ENCODE results near the gene OTX2.

OTX2 gene

DNA sequence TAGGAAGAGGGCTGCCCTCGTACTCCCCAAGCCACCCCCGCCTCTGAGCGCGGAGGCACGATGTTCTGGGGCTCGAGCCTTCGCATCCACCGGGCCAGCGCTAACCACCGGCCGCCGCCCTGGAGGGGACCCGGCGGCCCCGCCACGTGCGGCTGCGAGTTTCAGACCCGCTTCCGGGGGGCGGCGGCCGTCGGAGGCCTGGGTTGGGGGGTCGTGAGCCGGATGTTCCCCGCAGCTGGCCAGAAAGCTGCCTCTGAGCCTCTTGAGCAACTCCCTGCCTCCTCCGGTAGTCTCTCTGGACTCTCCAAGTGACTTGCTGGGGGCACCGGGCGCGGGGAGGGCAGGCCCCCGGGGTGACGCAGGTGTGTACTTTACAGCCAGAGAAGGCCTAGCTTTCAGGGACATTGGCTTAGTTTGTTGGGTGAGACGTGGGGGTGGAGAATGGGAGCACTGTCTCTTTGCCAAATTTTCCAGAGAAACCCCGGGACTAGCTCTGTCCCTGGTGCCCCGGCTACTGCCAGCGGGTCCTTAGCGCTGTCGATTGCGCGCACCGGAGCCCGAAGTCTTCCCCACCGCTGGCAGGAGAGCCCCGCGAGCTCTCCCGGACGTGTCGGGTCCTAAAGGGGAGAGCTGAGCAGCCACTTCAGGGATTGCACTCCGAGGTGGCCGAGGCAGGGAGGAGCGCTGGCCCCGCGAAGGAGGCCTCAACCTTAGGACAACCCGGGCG is 15.6 kb downstream of the OTX2 start:
- DNase-seq (ENCODE audit: low spot score) = no peak
- TF ChIP-seq, protein P1, sequence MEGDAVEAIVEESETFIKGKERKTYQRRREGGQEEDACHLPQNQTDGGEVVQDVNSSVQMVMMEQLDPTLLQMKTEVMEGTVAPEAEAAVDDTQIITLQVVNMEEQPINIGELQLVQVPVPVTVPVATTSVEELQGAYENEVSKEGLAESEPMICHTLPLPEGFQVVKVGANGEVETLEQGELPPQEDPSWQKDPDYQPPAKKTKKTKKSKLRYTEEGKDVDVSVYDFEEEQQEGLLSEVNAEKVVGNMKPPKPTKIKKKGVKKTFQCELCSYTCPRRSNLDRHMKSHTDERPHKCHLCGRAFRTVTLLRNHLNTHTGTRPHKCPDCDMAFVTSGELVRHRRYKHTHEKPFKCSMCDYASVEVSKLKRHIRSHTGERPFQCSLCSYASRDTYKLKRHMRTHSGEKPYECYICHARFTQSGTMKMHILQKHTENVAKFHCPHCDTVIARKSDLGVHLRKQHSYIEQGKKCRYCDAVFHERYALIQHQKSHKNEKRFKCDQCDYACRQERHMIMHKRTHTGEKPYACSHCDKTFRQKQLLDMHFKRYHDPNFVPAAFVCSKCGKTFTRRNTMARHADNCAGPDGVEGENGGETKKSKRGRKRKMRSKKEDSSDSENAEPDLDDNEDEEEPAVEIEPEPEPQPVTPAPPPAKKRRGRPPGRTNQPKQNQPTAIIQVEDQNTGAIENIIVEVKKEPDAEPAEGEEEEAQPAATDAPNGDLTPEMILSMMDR (IDR thresholded peaks at IDR 0.05; ENCODE audit: extremely low read depth, missing control alignments) = no peak

GRCh38 chr14:56794088-56794556 is 16.2 kb downstream of the OTX2 start:
- TF ChIP-seq, protein P1 (IDR thresholded peaks at IDR 0.05; ENCODE audit: extremely low read depth, missing control alignments) = no peak
- DNase-seq (ENCODE audit: low spot score) = no peak

DNA sequence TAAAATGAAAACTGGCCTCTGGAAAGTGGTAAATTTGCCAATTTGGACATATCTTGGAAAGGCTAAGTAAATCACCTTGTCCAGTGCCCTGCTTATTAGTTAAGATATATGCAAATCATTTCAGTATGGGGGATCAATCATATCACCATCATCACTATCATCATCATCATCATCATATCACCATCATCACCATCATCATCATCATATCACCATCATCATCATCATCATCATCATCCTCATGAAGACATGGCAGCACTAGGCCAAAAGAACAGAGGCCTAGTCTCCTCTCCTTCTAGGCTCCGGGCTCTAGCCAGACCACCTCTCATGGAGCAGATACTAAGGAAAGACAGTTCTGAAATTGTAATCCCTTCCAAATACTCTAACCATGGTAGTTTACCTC is 20.3 kb downstream of the OTX2 start:
- TF ChIP-seq, protein P1 (IDR thresholded peaks at IDR 0.05; ENCODE audit: extremely low read depth, missing control alignments) = no peak
- DNase-seq (ENCODE audit: low spot score) = no peak

DNA sequence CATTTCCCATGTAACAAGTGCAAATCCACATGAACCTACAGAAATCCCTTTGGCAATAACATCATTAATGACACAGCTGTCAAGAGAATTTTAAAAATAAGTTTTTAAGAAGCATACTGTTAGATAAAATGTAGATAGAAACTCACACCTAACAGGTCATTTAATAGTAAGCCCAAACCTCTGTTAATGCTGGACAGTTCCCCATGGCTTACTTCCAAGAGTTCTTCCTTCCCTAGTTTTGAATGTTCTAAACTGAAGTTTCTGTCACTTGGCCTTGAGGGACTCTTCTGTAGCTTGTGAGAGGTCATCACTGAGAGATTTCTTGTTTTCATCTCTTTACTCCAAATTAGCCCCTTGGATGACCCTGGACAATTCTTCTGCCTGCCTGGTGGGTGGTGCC is 22.7 kb downstream of the OTX2 start:
- TF ChIP-seq, protein P1 (IDR thresholded peaks at IDR 0.05; ENCODE audit: extremely low read depth, missing control alignments) = no peak
- DNase-seq (ENCODE audit: low spot score) = no peak

DNA sequence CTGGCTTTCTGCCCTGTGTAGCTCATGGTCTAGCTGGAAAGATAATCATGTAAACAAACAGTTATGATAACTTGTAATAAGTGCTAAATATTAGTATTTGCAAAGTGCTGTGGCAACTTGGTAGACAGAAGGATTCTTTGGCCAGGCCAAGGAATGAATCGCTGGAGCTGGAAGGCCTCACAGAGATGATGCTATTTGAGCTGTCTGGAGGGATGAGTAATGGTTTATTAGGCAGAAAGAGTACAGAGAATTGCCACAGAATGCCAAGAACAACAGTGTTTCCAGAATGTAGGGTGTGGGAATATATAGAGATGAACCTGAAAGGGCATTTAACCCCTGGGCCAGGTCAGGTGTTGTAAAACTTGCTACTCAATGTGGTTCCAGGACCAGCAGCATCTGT is 27.6 kb downstream of the OTX2 start:
- TF ChIP-seq, protein P1 (IDR thresholded peaks at IDR 0.05; ENCODE audit: extremely low read depth, missing control alignments) = no peak
- no peak for DNase-seq (ENCODE audit: low spot score)

- no peak for DNase-seq (ENCODE audit: low spot score)
- TF ChIP-seq, protein P1 (IDR thresholded peaks at IDR 0.05; ENCODE audit: extremely low read depth, missing control alignments) = no peak
Observed at GRCh38 chr14:56774503-56774902, 35.8 kb downstream of the OTX2 start.

- TF ChIP-seq, protein P1 (IDR thresholded peaks at IDR 0.05; ENCODE audit: extremely low read depth, missing control alignments) = no peak
Observed at GRCh38 chr14:56770512-56770911, 39.8 kb downstream of the OTX2 start.

More at GRCh38 chr14:56770512-56770911, 39.8 kb downstream of the OTX2 start:
- DNase-seq (ENCODE audit: low spot score) = no peak

Data from GM20000 (cell line).